ENCODE measurements around the gene STMND1. TPM values are rescaled to one million over a fixed set of nuclear protein-coding genes. Genes with fewer than 3 reads are reported as not detected.

Gene STMND1
- total RNA-seq, 2 donors from 2014 or later: not detected

DNA sequence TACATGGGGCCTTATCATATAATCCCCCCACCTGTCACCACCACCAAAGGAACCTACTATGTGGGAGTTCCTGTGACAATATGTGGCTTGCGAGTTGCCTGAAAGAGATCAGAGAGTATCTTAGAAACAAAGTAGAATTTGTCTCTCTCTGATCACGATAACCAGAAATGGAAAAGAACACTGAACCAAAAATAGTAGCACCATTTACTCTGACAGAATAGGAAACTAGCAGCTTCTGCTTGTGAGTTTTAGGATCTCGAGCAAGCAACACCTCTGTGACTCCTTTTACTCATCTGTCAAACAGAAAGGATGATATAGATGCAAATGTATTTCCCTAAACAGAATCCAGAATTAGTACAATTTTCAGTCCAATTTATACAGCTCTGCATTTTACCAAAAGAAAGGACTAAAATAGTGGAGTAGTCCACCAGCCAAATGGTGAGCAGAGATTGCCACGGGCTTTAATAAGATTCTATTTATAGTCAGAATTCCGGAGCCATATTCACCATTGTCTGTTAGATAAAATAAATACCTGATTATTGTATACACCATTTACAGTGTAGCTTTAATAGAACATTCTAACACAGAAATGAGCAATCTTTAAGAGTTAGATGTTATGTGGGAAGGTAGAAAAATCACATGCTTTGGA lies 19.9 kb upstream of the STMND1 start:
- DNase-seq (no peak), ATAC-seq (no peak)
- Mint-ChIP-seq H3K36me3 (ENCODE audit: low read depth) (peaks cover 2% of the 10 kb centered on the region), H3K4me3 (no peak overlapping the region), H3K27ac (no peak overlapping the region), H3K4me1 (peaks cover 4% of the 10 kb centered on the region), H3K27me3 (peaks cover 27% of the 10 kb centered on the region)
- H3K9me3 ChIP-seq (ENCODE audit: control insufficient read depth, low read length, poor library complexity, severe bottlenecking): no peaks in the 10 kb centered on the region

GRCh38 chr6:17083397-17083796 lies 18.5 kb upstream of the STMND1 start:
- no peak overlapping the region for H3K4me3 Mint-ChIP-seq
- H3K27me3 Mint-ChIP-seq: peaks cover 29% of the 10 kb centered on the region
- no peaks in the 10 kb centered on the region for H3K9me3 ChIP-seq (ENCODE audit: control insufficient read depth, low read length, poor library complexity, severe bottlenecking)
- no peak for DNase-seq
- H3K36me3 Mint-ChIP-seq (ENCODE audit: low read depth): peaks cover 2% of the 10 kb centered on the region
- peaks cover 4% of the 10 kb centered on the region for H3K4me1 Mint-ChIP-seq
- no peak for ATAC-seq
- no peak overlapping the region for H3K27ac Mint-ChIP-seq

DNA sequence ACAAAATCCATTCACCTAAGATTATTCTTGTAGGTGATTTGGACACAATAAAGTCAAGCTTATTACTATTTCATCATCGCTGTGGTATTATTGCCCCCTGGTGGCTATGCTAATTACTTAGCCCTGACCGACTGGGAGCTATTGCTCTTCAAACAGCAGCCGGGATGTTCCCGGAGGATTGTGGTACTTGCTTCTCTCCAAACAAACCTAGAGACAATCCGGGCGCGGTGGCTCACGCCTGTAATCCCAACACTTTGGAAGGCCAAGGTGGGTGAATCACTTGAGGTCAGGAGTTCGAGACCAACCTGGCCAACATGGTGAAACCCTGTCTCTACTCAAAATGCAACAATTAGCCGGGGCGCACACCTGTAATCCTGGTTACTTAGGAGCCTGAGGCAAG lies 15.4 kb upstream of the STMND1 start:
- H3K27me3 Mint-ChIP-seq: peaks cover 24% of the 10 kb centered on the region
- H3K4me1 Mint-ChIP-seq: peaks cover 4% of the 10 kb centered on the region
- no peak for ATAC-seq
- peaks cover 2% of the 10 kb centered on the region for H3K36me3 Mint-ChIP-seq (ENCODE audit: low read depth)
- DNase-seq: no peak
- no peak overlapping the region for H3K4me3 Mint-ChIP-seq
- H3K27ac Mint-ChIP-seq: no peak overlapping the region
- H3K9me3 ChIP-seq (ENCODE audit: control insufficient read depth, low read length, poor library complexity, severe bottlenecking): no peaks in the 10 kb centered on the region

DNA sequence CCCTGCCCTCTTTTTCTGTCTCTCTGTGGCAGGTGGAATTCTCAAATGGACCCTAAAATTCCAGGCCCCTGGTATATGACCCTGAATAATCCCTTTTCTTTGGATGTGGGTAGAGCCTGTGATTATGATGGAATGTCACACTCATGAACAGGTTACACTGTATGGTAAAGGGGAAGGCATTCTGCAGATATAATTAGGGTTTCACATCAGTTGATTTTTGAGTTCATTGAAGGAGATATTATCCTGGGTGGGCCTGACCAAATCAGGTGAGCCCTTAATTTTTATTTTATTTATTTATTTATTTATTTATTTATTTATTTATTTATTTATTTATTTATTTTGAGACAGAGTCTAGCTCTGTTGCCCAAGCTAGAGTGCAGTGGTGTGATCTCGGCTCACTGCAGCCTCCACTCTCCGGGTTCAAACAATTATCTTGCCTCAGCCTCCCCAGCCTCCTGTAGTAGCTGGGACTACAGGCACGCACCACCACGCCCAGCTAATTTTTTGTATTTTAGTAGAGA lies 13.7 kb upstream of the STMND1 start:
- no peak overlapping the region for H3K4me3 Mint-ChIP-seq
- peaks cover 2% of the 10 kb centered on the region for H3K36me3 Mint-ChIP-seq (ENCODE audit: low read depth)
- DNase-seq (no peak), ATAC-seq (no peak)
- H3K9me3 ChIP-seq (ENCODE audit: control insufficient read depth, low read length, poor library complexity, severe bottlenecking): no peaks in the 10 kb centered on the region
- peaks cover 4% of the 10 kb centered on the region for H3K4me1 Mint-ChIP-seq
- peaks cover 31% of the 10 kb centered on the region for H3K27me3 Mint-ChIP-seq
- no peak overlapping the region for H3K27ac Mint-ChIP-seq

DNA sequence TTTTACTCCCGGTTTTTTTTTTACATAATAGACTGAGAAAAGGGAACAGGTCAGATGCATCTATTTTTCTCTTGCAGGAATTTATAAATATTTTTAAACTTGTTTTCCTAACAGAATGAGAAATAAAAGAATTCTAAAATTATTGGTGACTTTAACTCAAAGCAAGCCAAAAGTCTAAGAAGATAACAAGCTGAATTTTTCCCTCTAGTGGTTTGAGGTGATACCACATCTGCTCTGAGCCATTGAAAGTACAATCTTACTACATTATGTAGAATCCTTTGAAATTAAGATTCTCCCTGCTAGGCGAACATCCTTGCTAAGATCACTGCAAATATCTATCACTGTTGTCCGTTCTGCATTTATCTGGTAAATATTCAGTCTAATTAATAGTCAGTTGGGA lies 10.7 kb upstream of the STMND1 start:
- Mint-ChIP-seq H3K27ac (no peak overlapping the region), H3K36me3 (ENCODE audit: low read depth) (no peaks in the 10 kb centered on the region), H3K4me3 (no peak overlapping the region), H3K27me3 (peaks cover 23% of the 10 kb centered on the region), H3K4me1 (no peaks in the 10 kb centered on the region)
- ATAC-seq (no peak), DNase-seq (no peak)
- H3K9me3 ChIP-seq (ENCODE audit: control insufficient read depth, low read length, poor library complexity, severe bottlenecking): no peaks in the 10 kb centered on the region

DNA sequence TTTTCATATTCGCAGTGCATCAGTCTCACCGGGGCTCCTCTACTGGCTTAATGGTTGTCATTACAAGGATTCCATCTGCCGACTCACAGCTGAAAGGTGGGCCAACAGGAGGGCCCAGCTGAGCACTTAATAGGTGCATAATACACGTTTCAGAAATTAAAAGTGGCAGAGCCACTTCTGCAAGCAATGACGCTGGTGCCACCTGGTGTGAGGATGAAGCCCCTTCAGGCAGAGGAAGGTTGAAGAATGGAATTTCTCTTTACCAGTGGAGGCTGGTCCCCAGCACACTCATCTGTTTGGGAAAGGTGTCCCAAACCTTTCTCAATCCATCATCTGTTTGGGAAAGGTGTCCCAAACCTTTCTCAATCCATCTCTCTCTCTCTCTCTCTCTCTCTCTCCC lies 8.2 kb upstream of the STMND1 start:
- ATAC-seq (no peak), DNase-seq (no peak)
- H3K27me3 Mint-ChIP-seq: peaks cover 34% of the 10 kb centered on the region
- H3K4me3 Mint-ChIP-seq: no peak overlapping the region
- no peaks in the 10 kb centered on the region for H3K9me3 ChIP-seq (ENCODE audit: control insufficient read depth, low read length, poor library complexity, severe bottlenecking)
- H3K27ac Mint-ChIP-seq: no peak overlapping the region
- no peaks in the 10 kb centered on the region for H3K4me1 Mint-ChIP-seq
- H3K36me3 Mint-ChIP-seq (ENCODE audit: low read depth): no peaks in the 10 kb centered on the region

DNA sequence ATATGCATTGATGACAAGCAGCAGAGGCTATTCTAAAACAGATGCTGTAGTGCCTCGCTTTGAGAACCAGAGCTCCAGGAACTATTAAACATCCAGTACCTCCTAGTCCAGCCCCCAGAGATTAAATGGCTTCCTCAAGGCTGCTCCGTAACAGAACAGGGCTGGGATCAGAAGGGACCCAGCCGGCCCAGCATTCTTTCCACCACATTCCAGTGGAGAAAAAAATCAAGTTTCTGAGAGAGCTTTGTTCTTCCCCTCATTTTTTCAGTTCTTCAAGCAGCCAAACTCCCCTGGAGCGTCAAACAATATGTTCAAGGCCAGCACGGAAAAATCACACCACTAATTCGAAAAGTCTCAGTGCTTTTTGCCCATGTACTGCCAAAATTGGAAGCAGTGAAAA lies 5.8 kb upstream of the STMND1 start:
- H3K4me3 Mint-ChIP-seq: no peak overlapping the region
- DNase-seq (no peak), ATAC-seq (no peak)
- H3K4me1 Mint-ChIP-seq: no peaks in the 10 kb centered on the region
- no peaks in the 10 kb centered on the region for H3K9me3 ChIP-seq (ENCODE audit: control insufficient read depth, low read length, poor library complexity, severe bottlenecking)
- H3K27ac Mint-ChIP-seq: no peak overlapping the region
- H3K27me3 Mint-ChIP-seq: peaks cover 57% of the 10 kb centered on the region
- no peaks in the 10 kb centered on the region for H3K36me3 Mint-ChIP-seq (ENCODE audit: low read depth)

DNA sequence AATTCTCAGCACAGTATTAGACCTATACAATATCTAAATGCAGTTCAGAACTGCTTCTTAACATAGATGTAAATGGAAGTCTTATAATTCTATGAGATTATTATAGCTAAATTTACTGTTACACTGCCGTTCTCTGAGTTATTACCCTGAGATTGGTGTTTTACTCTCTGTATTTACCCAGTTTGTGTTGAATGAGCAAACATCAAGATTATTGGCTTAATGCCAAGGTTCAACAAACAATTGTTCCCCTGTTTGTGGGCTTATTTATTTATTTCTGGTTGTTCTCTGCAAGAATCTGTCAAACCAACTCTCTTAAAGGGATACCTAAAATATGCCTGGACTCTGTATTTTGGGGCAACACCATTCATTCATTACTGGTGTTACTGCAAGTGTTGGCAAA lies 5.2 kb upstream of the STMND1 start:
- Mint-ChIP-seq H3K27me3 (peaks cover 62% of the 10 kb centered on the region), H3K27ac (no peak overlapping the region), H3K4me3 (no peak overlapping the region), H3K36me3 (ENCODE audit: low read depth) (no peaks in the 10 kb centered on the region), H3K4me1 (peaks cover 3% of the 10 kb centered on the region)
- DNase-seq: no peak
- H3K9me3 ChIP-seq (ENCODE audit: control insufficient read depth, low read length, poor library complexity, severe bottlenecking): no peaks in the 10 kb centered on the region
- ATAC-seq: no peak

- Mint-ChIP-seq H3K27ac (no peak overlapping the region), H3K27me3 (peaks cover 66% of the 10 kb centered on the region), H3K36me3 (ENCODE audit: low read depth) (no peaks in the 10 kb centered on the region), H3K4me1 (peaks cover 6% of the 10 kb centered on the region), H3K4me3 (no peak overlapping the region)
- ATAC-seq (no peak), DNase-seq (no peak)
- no peaks in the 10 kb centered on the region for H3K9me3 ChIP-seq (ENCODE audit: control insufficient read depth, low read length, poor library complexity, severe bottlenecking)
Observed at GRCh38 chr6:17097982-17098381, 3.9 kb upstream of the STMND1 start.

DNA sequence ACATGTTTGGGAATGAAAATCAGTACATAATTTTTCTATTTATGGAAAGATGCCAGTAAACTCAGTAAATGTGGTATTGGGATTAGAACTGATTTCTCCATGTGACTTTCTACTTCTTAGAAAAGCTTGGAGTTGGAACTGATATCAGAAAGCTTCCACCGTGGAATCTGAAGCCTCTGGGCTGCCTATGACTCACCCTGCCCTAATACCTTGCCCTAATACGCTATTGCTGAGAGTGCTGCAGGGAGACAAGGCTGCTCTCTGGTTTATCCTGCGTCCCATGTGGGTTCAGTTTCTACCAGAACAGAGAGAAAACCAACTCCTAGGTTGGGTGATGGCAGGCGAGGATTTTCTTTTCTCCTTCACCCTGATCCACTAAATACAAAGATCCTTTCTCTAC lies 3.3 kb upstream of the STMND1 start:
- H3K4me1 Mint-ChIP-seq: peaks cover 6% of the 10 kb centered on the region
- H3K36me3 Mint-ChIP-seq (ENCODE audit: low read depth): no peaks in the 10 kb centered on the region
- ATAC-seq (no peak), DNase-seq (no peak)
- no peak overlapping the region for H3K4me3 Mint-ChIP-seq
- H3K27me3 Mint-ChIP-seq: peaks cover 68% of the 10 kb centered on the region
- H3K9me3 ChIP-seq (ENCODE audit: control insufficient read depth, low read length, poor library complexity, severe bottlenecking): no peaks in the 10 kb centered on the region
- no peak overlapping the region for H3K27ac Mint-ChIP-seq

DNA sequence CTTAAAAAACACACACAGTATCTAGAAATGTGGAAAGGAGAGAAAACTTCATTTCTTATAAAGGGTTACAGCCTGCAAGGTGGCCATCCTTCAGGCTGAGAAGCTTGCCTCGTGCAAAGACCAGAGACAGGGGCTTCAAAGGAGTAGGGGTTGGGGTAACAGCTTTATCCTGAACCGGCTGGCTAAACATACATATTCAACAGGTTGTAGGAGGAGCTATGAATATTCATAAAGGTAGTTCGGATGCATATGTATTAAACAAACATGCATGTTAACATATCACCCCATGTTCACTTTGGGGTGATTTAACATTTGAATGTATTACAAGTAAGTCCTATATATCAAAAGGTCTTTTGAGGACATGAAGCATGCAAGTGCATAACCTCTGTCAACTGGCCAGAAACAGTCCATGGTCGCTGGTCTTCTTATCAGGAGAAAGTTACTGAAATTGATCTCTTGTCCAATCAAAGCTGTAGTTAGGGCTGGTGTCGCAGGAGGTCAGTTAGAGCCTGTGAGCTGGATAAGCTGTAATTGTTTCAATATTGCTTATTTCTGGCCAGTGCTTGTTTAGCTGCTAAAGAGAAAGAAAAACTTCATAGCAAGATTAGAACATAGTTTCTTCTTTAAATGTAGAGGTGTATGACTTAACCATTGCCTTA lies 2.3 kb upstream of the STMND1 start:
- no peak overlapping the region for H3K4me3 Mint-ChIP-seq
- no peaks in the 10 kb centered on the region for H3K36me3 Mint-ChIP-seq (ENCODE audit: low read depth)
- peaks cover 9% of the 10 kb centered on the region for H3K4me1 Mint-ChIP-seq
- DNase-seq (no peak), ATAC-seq (no peak)
- no peak overlapping the region for H3K27ac Mint-ChIP-seq
- peaks cover 78% of the 10 kb centered on the region for H3K27me3 Mint-ChIP-seq
- no peaks in the 10 kb centered on the region for H3K9me3 ChIP-seq (ENCODE audit: control insufficient read depth, low read length, poor library complexity, severe bottlenecking)

- ATAC-seq: no peak
- Mint-ChIP-seq H3K27me3 (peaks cover 79% of the 10 kb centered on the region), H3K4me1 (peaks cover 9% of the 10 kb centered on the region), H3K4me3 (no peak overlapping the region), H3K36me3 (ENCODE audit: low read depth) (no peaks in the 10 kb centered on the region), H3K27ac (no peak overlapping the region)
- DNase-seq: no peak
- no peaks in the 10 kb centered on the region for H3K9me3 ChIP-seq (ENCODE audit: control insufficient read depth, low read length, poor library complexity, severe bottlenecking)
Observed at GRCh38 chr6:17100806-17101205, 1.0 kb upstream of the STMND1 start.

DNA sequence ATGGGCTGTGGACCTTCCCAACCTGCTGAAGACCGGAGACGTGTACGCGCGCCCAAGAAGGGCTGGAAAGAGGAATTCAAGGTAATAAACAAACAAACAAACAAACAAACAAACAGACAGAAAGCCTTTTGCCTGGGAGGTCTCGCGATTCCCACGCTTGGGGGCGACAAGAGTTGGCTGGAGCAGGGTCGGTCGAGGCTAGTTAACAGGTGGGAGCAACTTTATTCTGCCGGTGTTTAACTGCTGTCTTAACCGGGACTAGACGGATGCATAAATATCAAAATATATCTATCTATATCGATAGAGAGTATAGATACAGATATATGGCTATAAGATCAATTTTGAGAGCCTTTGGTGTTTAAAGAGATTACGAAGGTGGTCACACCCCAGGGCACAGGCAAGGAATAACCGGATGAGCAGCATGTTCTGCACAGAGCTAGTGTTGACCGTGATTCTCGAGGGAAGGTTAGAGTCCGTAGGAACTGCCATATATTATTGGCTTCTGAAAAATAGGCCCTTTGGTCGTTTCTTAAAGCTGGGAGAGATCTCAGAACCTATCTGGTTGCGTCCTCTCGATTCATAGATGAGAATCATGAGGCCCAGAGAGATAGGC lies 514 bp downstream of the STMND1 start:
- H3K4me1 Mint-ChIP-seq: peaks cover 9% of the 10 kb centered on the region
- H3K4me3 Mint-ChIP-seq: no peak overlapping the region
- H3K36me3 Mint-ChIP-seq (ENCODE audit: low read depth): no peaks in the 10 kb centered on the region
- H3K27me3 Mint-ChIP-seq: peaks cover 68% of the 10 kb centered on the region
- ATAC-seq: no peak
- H3K27ac Mint-ChIP-seq: no peak overlapping the region
- DNase-seq: no peak
- H3K9me3 ChIP-seq (ENCODE audit: control insufficient read depth, low read length, poor library complexity, severe bottlenecking): no peaks in the 10 kb centered on the region

All from T-helper 17 cell (primary cell).